ENCODE data around the gene ARSG. TPM values are rescaled to one million over a fixed set of nuclear protein-coding genes. Genes with fewer than 3 reads are reported as not detected.

The ARSG gene
- total RNA-seq, 1 experiment from 2014 or later = 7.9 TPM

- Mint-ChIP-seq H3K4me3 (no peak overlapping the region), H3K27me3 (ENCODE audit: low read depth) (no peaks in the 10 kb centered on the region), H3K9me3 (no peaks in the 10 kb centered on the region), H3K4me1 (0 out of 2 replicates have a peak, but pooled peaks cover 5% of the 10 kb centered on the region), H3K27ac (no peak overlapping the region), H3K36me3 (no peaks in the 10 kb centered on the region)
- TF ChIP-seq FOXK1 (CRISPR knock-in tag; IDR thresholded peaks at IDR 0.05) (no peak), OVOL2 (CRISPR knock-in tag; IDR thresholded peaks at IDR 0.05; ENCODE audit: borderline replicate concordance) (no peak), NR2C2 (CRISPR knock-in tag; IDR thresholded peaks at IDR 0.05) (no peak), NFE2L1 (CRISPR knock-in tag; IDR thresholded peaks at IDR 0.05) (no peak), CREB1 (CRISPR knock-in tag; IDR thresholded peaks at IDR 0.05) (no peak), ELF4 (CRISPR knock-in tag; IDR thresholded peaks at IDR 0.05; ENCODE audit: low read depth) (no peak), E2F4 (CRISPR knock-in tag; IDR thresholded peaks at IDR 0.05; ENCODE audit: borderline replicate concordance, low read depth) (no peak), ZNF121 (CRISPR knock-in tag; IDR thresholded peaks at IDR 0.05) (no peak), GTF2I (CRISPR knock-in tag; conservative IDR thresholded peaks at IDR 0.05) (no peak), ZNF138 (CRISPR knock-in tag; conservative IDR thresholded peaks at IDR 0.05) (no peak), ZNF512 (CRISPR knock-in tag; IDR thresholded peaks at IDR 0.05; ENCODE audit: borderline replicate concordance) (no peak), SOX15 (CRISPR knock-in tag; IDR thresholded peaks at IDR 0.05) (no peak), CREM (CRISPR knock-in tag; IDR thresholded peaks at IDR 0.05) (no peak), E2F1 (CRISPR knock-in tag; IDR thresholded peaks at IDR 0.05) (no peak)
- TF ChIP-seq, protein P1, sequence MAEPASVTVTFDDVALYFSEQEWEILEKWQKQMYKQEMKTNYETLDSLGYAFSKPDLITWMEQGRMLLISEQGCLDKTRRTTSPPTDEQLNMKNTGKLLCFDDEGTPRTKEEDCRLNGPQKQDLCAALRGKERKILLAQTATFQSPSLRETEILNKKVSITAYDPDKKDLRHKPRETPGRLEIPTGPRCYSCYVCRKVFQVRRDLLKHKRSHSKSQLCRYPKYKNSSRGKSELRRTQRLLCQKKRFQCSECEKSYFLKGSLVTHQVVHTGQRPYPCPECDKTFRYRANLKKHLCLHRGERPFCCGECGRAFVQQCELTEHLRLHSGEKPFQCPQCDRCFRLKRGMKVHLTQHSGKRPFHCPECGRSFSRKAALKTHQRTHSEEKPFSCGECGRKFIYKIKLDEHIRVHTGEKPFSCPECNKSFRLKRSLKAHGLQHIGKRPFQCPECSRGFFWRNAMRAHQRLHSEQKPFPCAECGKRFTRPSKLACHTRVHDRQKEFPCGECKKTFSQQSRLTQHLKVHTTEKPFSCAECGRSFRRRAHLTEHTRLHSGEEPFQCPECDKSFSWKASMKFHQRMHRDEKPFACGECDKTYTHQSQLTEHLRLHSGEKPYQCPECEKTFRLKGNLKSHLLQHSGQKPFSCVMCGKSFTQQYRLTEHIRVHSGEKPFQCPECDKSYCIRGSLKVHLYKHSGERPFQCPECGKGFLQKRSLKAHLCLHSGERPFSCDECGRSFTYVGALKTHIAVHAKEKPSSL (CRISPR knock-in tag; conservative IDR thresholded peaks at IDR 0.05) = no peak
- TF ChIP-seq, protein P2, sequence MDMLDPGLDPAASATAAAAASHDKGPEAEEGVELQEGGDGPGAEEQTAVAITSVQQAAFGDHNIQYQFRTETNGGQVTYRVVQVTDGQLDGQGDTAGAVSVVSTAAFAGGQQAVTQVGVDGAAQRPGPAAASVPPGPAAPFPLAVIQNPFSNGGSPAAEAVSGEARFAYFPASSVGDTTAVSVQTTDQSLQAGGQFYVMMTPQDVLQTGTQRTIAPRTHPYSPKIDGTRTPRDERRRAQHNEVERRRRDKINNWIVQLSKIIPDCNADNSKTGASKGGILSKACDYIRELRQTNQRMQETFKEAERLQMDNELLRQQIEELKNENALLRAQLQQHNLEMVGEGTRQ (CRISPR knock-in tag; IDR thresholded peaks at IDR 0.05) = no peak
- TF ChIP-seq, protein P3, sequence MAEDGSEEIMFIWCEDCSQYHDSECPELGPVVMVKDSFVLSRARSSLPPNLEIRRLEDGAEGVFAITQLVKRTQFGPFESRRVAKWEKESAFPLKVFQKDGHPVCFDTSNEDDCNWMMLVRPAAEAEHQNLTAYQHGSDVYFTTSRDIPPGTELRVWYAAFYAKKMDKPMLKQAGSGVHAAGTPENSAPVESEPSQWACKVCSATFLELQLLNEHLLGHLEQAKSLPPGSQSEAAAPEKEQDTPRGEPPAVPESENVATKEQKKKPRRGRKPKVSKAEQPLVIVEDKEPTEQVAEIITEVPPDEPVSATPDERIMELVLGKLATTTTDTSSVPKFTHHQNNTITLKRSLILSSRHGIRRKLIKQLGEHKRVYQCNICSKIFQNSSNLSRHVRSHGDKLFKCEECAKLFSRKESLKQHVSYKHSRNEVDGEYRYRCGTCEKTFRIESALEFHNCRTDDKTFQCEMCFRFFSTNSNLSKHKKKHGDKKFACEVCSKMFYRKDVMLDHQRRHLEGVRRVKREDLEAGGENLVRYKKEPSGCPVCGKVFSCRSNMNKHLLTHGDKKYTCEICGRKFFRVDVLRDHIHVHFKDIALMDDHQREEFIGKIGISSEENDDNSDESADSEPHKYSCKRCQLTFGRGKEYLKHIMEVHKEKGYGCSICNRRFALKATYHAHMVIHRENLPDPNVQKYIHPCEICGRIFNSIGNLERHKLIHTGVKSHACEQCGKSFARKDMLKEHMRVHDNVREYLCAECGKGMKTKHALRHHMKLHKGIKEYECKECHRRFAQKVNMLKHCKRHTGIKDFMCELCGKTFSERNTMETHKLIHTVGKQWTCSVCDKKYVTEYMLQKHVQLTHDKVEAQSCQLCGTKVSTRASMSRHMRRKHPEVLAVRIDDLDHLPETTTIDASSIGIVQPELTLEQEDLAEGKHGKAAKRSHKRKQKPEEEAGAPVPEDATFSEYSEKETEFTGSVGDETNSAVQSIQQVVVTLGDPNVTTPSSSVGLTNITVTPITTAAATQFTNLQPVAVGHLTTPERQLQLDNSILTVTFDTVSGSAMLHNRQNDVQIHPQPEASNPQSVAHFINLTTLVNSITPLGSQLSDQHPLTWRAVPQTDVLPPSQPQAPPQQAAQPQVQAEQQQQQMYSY (CRISPR knock-in tag; IDR thresholded peaks at IDR 0.05) = no peak
- DNase-seq (ENCODE audit: low spot score) (no peak), ATAC-seq (no peak)
- ChIA-PET POLR2A (interaction anchor here (1.3 kb wide), 1 partner anchor 44 kb away, joined by 4 read pairs; the partner anchor contains the start of gene PRKAR1A), CTCF (interaction anchor here (1.0 to 1.9 kb wide), 3 partner anchors 70 to 268 kb away, joined by 3 to 6 read pairs (median 3); no protein-coding TSS in a partner anchor)
Measured at GRCh38 chr17:68468788-68469187, 177.5 kb downstream of the ARSG start.

Small RNA genes lying within 50 kb of the gene (microRNA-seq; reads per million reads assigned to microRNA genes)
- gene MIR635 (ENCODE audit: borderline number of aligned reads) = not detected

Other genes with a start within 250 kb of the ARSG start
- gene AMZ2, start 43.5 kb upstream of the ARSG start, total RNA-seq (2021) = 54.6 to 79.0 TPM (median 73.6 TPM) in 3 replicates
- 0.14 to 0.22 TPM (median 0.16 TPM) in 3 replicates for gene SLC16A6, start 368 bp upstream of the ARSG start, total RNA-seq (2021)
- gene WIPI1, start 166.0 kb downstream of the ARSG start, total RNA-seq (2021) = 16.2 to 29.3 TPM (median 17.5 TPM) in 3 replicates
- gene PRKAR1A, start 220.9 kb downstream of the ARSG start, total RNA-seq (2021) = 149 to 158 TPM (median 155 TPM) in 3 replicates